Heart left ventricle (tissue), 16 donors: ENCODE results near the gene ASIC2. TPM values are rescaled to one million over a fixed set of nuclear protein-coding genes. Genes with fewer than 3 reads are reported as not detected.

Experiments used
- ATAC-seq, 4 donors: fragments of 200-7000 bp; cut with Tn5 transposase; one replicate each; pipeline ENCODE4 v1.9.1; 2020 to 2022; ENCODE audit warnings: moderate library complexity in 4 of 4, mild to moderate bottlenecking in 3 of 4, moderate number of reproducible peaks in 1 of 4
- DNase-seq, 5 donors: peaks; one replicate each; pipeline ENCODE4 v3.0.0-alpha.2; 2020
- H3K27ac ChIP-seq, 12 donors: fragments of 200-600 bp; sonication (generic) in 4 of 12; one replicate each; pipeline versions ENCODE4 v1.5.0 to v1.8.0; 2016 to 2022; ENCODE audit warnings: mild to moderate bottlenecking in 2 of 12
- H3K27me3 ChIP-seq, 9 donors: fragments of 200-600 bp; sonication (generic) in 2 of 9; one replicate each; pipeline versions ENCODE4 v1.5.1 to v1.8.0; 2016 to 2022; ENCODE audit warnings: mild to moderate bottlenecking in 3 of 9
- H3K36me3 ChIP-seq, 9 donors: fragments of 200-600 bp; sonication (generic) in 2 of 9; one replicate each; pipeline versions ENCODE4 v1.5.0 to v1.8.0; 2018 to 2022; ENCODE audit warnings: mild to moderate bottlenecking in 2 of 9
- H3K4me1 ChIP-seq, 12 donors: fragments of 200-600 bp; sonication (generic) in 4 of 12; one replicate each; pipeline versions ENCODE4 v1.5.0 to v1.8.0; 2016 to 2022; ENCODE audit warnings: mild to moderate bottlenecking in 3 of 12
- H3K4me3 ChIP-seq, 12 donors: fragments of 200-600 bp; sonication (generic) in 4 of 12; one replicate each; pipeline versions ENCODE4 v1.5.0 to v1.8.0; 2017 to 2022; ENCODE audit warnings: mild to moderate bottlenecking in 9 of 12, moderate library complexity in 4 of 12
- H3K9me3 ChIP-seq, 12 donors: fragments of 200-600 bp; sonication (generic) in 4 of 12; one replicate each; pipeline versions ENCODE4 v1.5.0 to v1.8.0; 2016 to 2022; ENCODE audit warnings: mild to moderate bottlenecking in 1 of 12
- POLR2A ChIP-seq, 2 donors: fragments of 450-650 bp; IDR thresholded peaks; one replicate each; pipeline ENCODE4 v1.6.1; 2017; ENCODE audit warnings: antibody characterized with exemption in 2 of 2, mild to moderate bottlenecking in 2 of 2, moderate library complexity in 2 of 2
- WGBS, 4 donors: extraction: QIAGEN DNeasy Blood & Tissue Kit in 2 of 4; methylation state at CpG; one replicate each; pipeline versions ENCODE4 v1.1.5 to v1.1.7; 2013 to 2018; 5-methylcytosine and 5-hydroxymethylcytosine counted together
- intact Hi-C, 10 donors: fragments of 100-400 bp; cut with DNase I; formaldehyde crosslinking; loops; one replicate each; pipeline versions ENCODE4 v1.11.1 to v1.14.2; 2022
- polyA plus RNA-seq, 2 donors: library from polyadenylated mRNA; stranded (reverse); fragments of 200-250 nt; gene quantifications; one replicate each; pipeline ENCODE4 v1.2.3, GENCODE V29; 2013
- total RNA-seq, 9 donors: library from RNA; depleted of rRNA in 2 of 9; stranded (reverse); fragments of >200 nt in 2 of 9; fragmentation: NEBNext Ultra II Directional in 3 of 9; extraction: Animal tissue kit (Norgen Biotek cat#: 25700) in 3 of 9; gene quantifications; one replicate each; pipeline versions ENCODE4 v1.1.0 to v1.2.4, GENCODE V29; 2016 to 2023
- TF ChIP-seq, protein P1 (sequence below), 12 donors: fragments of 200-600 bp; sonication (generic) in 4 of 12; IDR thresholded peaks; one replicate each; pipeline versions ENCODE4 v1.5.0 to v1.8.0; 2018 to 2022; ENCODE audit warnings: antibody characterized with exemption in 12 of 12, mild to moderate bottlenecking in 5 of 12
- donor health status: ischemic (EF 13 %, LVEDD 7.1; RV severe dilation, severe dysfunction).
- donor health status: healthy with polysubstance abuse.
- donor health status: DM: no; HTN: yes; CAD: no.
- donor health status: DM: no; HTN: no; CAD: no.
- donor health status: ischemic (EF 25% LVEDD 6.9; RV normal size, moderate dysfunction).
- donor health status: ischemic (EF 25% LVEDD 5.7; RV mildly dilated, moderate dysfunction).
- donor health status: healthy.
- donor health status: DM: yes; HTN: yes; CAD: no.
- donor health status: ischemic (EF 35%, LVEDD 5.7; RV mildly dilated, moderate dysfunction).
- donor health status: nonischemic (EF 11% LVEDD 7.7; RV severe dilation, severe dysfunction).
- donor health status: DM: yes; HTN: yes; CAD: no.
- donor health status: PGD.
- donor health status: ischemic (EF 29% LVEDD 5.4; RV normal size, mild dysfunction).
- donor health status: nonischemic (EF 23%, LVEDD 6.1; RV moderate dilation, normal function).

Gene ASIC2
- total and polyA plus RNA-seq, 11 donors = 1.1 TPM; not detected in 10

DNA sequence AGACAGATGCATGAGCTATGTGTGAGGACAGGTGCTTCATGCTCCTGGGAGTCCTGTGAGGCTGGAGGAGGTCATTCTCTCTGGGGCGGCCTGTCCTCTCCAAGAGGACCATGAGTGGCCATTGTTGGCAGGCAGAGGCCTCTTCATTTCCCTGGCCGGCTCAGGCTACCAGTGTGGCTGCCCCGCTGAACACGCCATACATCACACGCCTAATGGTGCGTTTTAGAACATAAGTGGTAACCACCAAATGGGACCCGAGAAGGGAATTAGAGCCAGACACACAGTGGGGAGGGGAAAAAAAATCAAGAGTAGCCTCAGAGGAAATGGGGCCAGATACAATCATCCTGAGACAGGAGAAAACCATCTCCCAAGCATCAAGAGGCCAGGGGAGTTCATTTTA, 161.5 kb downstream of the ASIC2 start:
- 87 to 92% (median 90%) methylated on average over 7 of the region's 7 CpGs for WGBS, 4 donors
- Histone ChIP-seq H3K9me3 (no peaks in the 10 kb centered on the region), H3K36me3 (no peaks in the 10 kb centered on the region), H3K4me3 (no peak overlapping the region), H3K27me3 (peaks cover 0 to 34% (median 5%) of the 10 kb centered on the region in 9 donors), H3K27ac (no peak overlapping the region), H3K4me1 (no peaks in the 10 kb centered on the region)
- intact Hi-C loops = no loop called here
- ATAC-seq (no peak), DNase-seq (no peak)
- TF ChIP-seq POLR2A (IDR thresholded peaks at IDR 0.05) = no peak
- TF ChIP-seq, protein P1, sequence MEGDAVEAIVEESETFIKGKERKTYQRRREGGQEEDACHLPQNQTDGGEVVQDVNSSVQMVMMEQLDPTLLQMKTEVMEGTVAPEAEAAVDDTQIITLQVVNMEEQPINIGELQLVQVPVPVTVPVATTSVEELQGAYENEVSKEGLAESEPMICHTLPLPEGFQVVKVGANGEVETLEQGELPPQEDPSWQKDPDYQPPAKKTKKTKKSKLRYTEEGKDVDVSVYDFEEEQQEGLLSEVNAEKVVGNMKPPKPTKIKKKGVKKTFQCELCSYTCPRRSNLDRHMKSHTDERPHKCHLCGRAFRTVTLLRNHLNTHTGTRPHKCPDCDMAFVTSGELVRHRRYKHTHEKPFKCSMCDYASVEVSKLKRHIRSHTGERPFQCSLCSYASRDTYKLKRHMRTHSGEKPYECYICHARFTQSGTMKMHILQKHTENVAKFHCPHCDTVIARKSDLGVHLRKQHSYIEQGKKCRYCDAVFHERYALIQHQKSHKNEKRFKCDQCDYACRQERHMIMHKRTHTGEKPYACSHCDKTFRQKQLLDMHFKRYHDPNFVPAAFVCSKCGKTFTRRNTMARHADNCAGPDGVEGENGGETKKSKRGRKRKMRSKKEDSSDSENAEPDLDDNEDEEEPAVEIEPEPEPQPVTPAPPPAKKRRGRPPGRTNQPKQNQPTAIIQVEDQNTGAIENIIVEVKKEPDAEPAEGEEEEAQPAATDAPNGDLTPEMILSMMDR (IDR thresholded peaks at IDR 0.05) = no peak

DNA sequence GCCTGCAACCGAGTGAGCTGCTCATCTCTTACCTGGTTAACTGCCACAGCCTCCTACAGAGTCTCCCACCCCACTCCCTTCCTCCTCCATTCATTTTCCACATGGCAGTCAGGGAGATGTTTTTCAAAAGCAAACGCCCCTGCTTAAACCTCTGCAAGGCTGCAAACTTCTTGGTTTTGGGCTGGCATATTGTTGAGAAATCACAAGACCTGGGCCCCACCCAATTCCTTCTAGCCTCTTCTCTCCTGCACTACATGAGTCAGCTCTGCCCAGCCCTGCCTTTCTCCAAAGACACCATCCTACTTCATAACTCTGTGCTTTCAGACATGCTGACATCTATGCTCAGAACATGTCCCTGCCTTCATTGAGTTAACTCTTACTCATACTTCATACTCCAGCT, 165.4 kb downstream of the ASIC2 start:
- intact Hi-C loops = loop anchor here in 1 of 10 donors (10.0 kb wide), 1 partner anchor 57 kb away; no protein-coding TSS in a partner anchor
- no peaks in the 10 kb centered on the region for H3K9me3 ChIP-seq
- peaks cover 0 to 26% (median 0%) of the 10 kb centered on the region in 9 donors for H3K27me3 ChIP-seq
- H3K27ac ChIP-seq = no peak overlapping the region
- ATAC-seq (no peak), DNase-seq (no peak)
- 41 to 62% (median 50%) methylated on average over 2 of the region's 2 CpGs for WGBS, 4 donors
- TF ChIP-seq, protein P1 (IDR thresholded peaks at IDR 0.05) = no peak
- TF ChIP-seq POLR2A (IDR thresholded peaks at IDR 0.05) = no peak
- H3K4me1 ChIP-seq = no peaks in the 10 kb centered on the region
- no peaks in the 10 kb centered on the region for H3K36me3 ChIP-seq
- H3K4me3 ChIP-seq = no peak overlapping the region

DNA sequence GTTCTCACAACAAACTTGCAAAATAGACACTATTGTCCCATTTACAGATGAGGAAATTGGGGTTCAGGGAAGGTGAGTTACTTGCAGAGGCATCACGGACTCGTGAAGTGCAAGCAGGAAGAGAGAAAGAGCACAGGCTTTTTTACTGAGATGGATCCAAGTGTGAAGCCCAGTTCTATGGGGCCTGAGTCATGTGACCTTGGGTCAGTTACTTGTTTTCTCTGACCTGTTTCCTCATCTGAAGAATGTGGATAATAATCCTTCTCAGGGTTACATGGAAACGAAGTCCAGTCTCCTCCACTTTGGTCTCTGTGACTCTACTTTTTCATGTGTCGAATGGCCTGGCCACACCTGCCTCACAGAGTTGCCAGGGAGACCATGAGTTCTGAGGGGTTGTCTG, 167.0 kb downstream of the ASIC2 start:
- no peak overlapping the region for H3K4me3 ChIP-seq
- TF ChIP-seq, protein P1 (IDR thresholded peaks at IDR 0.05) = no peak
- TF ChIP-seq POLR2A (IDR thresholded peaks at IDR 0.05) = no peak
- no peaks in the 10 kb centered on the region for H3K9me3 ChIP-seq
- intact Hi-C loops = loop anchor here in 1 of 10 donors (10.0 kb wide), 1 partner anchor 59 kb away; no protein-coding TSS in a partner anchor
- H3K36me3 ChIP-seq = no peaks in the 10 kb centered on the region
- peaks cover 0 to 26% (median 6%) of the 10 kb centered on the region in 9 donors for H3K27me3 ChIP-seq
- WGBS, 4 donors = 71 to 82% (median 78%) methylated on average over 4 of the region's 4 CpGs
- ATAC-seq = no peak
- H3K4me1 ChIP-seq = no peaks in the 10 kb centered on the region
- no peak for DNase-seq
- H3K27ac ChIP-seq = no peak overlapping the region

DNA sequence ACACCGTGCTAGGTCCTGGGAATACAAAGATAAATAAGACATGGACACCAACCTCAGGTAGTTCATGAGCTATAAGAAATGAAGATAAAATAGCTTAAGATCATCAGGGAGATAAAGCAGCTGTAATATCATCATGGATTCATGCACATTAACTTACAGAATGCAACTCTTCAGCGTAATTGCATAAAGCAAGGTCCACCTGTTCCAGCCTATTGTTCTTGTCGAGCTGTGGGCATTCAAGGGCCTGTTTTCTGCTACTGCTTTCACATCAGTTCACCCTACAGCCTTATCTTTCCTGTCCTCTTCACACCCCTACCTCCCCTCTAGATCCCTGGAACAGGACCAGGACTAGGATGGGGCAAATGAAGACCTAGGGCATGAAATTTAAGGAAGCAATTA, 167.5 kb downstream of the ASIC2 start:
- H3K9me3 ChIP-seq = no peaks in the 10 kb centered on the region
- intact Hi-C loops = loop anchor here in 1 of 10 donors (10.0 kb wide), 1 partner anchor 59 kb away; no protein-coding TSS in a partner anchor
- no peak overlapping the region for H3K4me3 ChIP-seq
- no peaks in the 10 kb centered on the region for H3K4me1 ChIP-seq
- H3K36me3 ChIP-seq = no peaks in the 10 kb centered on the region
- peaks cover 0 to 31% (median 5%) of the 10 kb centered on the region in 9 donors for H3K27me3 ChIP-seq
- no peak for TF ChIP-seq POLR2A (IDR thresholded peaks at IDR 0.05)
- TF ChIP-seq, protein P1 (IDR thresholded peaks at IDR 0.05) = no peak
- DNase-seq (no peak), ATAC-seq (no peak)
- H3K27ac ChIP-seq = no peak overlapping the region
- 66 to 77% (median 72%) methylated on average over 3 of the region's 3 CpGs for WGBS, 4 donors
